HEK293T (cell line): Measurements from ENCODE around the gene WRAP73.

ENCODE experiments used
- CTBP1 ChIP-seq: fragments of 450-650 bp; IDR thresholded peaks from 2 replicates; pipeline ENCODE4 v1.6.1; 2016; ENCODE audit warnings: borderline replicate concordance
- ELF4 ChIP-seq: fragments of 450-650 bp; IDR thresholded peaks from 2 replicates; pipeline ENCODE4 v1.6.1; 2017; ENCODE audit warnings: antibody characterized with exemption
- FOXK2 ChIP-seq: fragments of 450-650 bp; IDR thresholded peaks from 2 replicates; pipeline ENCODE4 v1.6.1; 2016; ENCODE audit warnings: mild to moderate bottlenecking
- FOXM1 ChIP-seq: fragments of 450-650 bp; IDR thresholded peaks from 2 replicates; pipeline ENCODE4 v1.6.1; 2017; ENCODE audit warnings: mild to moderate bottlenecking, borderline replicate concordance
- HDGF ChIP-seq: fragments of 450-650 bp; IDR thresholded peaks from 2 replicates; pipeline ENCODE4 v1.6.1; 2017; ENCODE audit warnings: antibody characterized with exemption, borderline replicate concordance
- PKNOX1 ChIP-seq: fragments of 450-650 bp; IDR thresholded peaks from 2 replicates; pipeline ENCODE4 v1.6.1; 2016
- SP1 ChIP-seq: fragments of 450-650 bp; IDR thresholded peaks from 2 replicates; pipeline ENCODE4 v1.6.1; 2017
- SUZ12 ChIP-seq: fragments of 450-650 bp; IDR thresholded peaks from 2 replicates; pipeline ENCODE4 v1.6.1; 2016; ENCODE audit warnings: mild to moderate bottlenecking
- TARDBP ChIP-seq: fragments of 450-650 bp; IDR thresholded peaks from 2 replicates; pipeline ENCODE4 v1.6.1; 2016
- ZNF384 ChIP-seq: fragments of 450-650 bp; IDR thresholded peaks from 2 replicates; pipeline ENCODE4 v1.6.1; 2016

GRCh38 chr1:3600354-3600753 lies 49.5 kb downstream of the WRAP73 start:
- TF ChIP-seq SP1 = no peak
- TF ChIP-seq PKNOX1 = no peak
- no peak for TF ChIP-seq SUZ12
- no peak for TF ChIP-seq TARDBP
- no peak for TF ChIP-seq FOXK2
- no peak for TF ChIP-seq FOXM1
- TF ChIP-seq ZNF384 = no peak
- TF ChIP-seq ELF4 = no peak
- no peak for TF ChIP-seq HDGF
- TF ChIP-seq CTBP1 = no peak
